GM21423 (cell line): Measurements from ENCODE around the gene WFDC8.

ENCODE experiments used
- ATAC-seq: cut with Tn5 transposase; IDR thresholded peaks from one replicate; pipeline ENCODE4 v1.9.1; 2021; ENCODE audit warnings: mild to moderate bottlenecking, moderate library complexity; ENCODE audit not compliant: unreplicated experiment

The WFDC8 gene

DNA sequence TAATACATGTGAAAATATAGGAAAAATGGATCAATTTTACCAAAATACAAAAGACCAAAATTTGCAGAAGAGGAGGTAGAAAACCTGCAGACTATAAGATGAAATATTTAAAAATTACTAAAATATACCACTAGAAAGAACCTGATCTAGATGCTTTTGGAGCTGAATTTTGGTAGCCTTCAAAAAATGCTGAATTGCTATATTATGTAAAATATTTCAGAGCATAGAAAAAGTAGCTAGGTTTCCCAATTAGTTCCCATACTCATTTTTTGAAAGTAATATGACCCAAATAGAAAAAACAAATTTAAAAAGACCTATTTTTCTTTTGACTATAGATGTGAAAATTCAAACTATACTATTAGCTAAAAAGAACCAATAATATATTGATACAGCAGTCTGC is 28.3 kb downstream of the WFDC8 start:
- no peak for ATAC-seq

GRCh38 chr20:45548410-45548809 is 30.7 kb downstream of the WFDC8 start:
- ATAC-seq = no peak

GRCh38 chr20:45547206-45547770 is 31.8 kb downstream of the WFDC8 start, which contains the start of gene EPPIN:
Gene EPPIN, minus strand, starts transcription at chr20:45547401. Its CDS starts 44 bp downstream, at chr20:45547357.
- ATAC-seq = no peak

DNA sequence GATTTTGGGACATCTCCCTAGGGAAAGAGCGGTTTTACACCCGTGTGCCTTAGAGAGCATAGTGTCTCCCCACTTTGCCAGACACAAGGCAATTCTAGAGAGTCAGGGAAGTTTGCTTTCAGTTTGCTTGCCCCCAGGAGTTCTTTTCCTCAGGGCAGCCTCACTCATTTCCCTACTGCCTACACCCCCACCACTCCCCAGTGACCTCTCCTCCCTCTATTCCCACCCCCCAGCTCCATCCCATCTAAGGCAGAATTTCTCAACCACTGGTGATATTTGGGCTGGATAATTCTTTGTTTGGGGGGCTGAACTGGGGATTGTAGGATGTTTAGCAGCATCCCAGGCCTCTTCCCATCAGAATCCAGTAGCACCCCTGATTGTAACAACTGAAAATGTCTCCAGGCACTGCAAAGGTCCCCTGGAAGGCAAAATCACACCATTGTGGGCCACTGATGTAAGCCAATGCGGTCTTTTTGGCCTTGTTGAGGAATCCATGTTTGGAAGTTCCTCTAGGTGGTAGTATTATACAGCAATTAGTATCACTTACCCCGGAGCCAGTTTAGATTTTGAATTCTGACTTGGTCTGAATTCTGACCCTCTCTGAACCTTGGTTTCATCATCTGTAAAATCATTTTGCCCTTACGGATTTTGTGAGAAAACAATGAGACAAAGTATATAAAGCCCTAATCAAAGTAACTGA is 33.2 kb downstream of the WFDC8 start:
- no peak for ATAC-seq

DNA sequence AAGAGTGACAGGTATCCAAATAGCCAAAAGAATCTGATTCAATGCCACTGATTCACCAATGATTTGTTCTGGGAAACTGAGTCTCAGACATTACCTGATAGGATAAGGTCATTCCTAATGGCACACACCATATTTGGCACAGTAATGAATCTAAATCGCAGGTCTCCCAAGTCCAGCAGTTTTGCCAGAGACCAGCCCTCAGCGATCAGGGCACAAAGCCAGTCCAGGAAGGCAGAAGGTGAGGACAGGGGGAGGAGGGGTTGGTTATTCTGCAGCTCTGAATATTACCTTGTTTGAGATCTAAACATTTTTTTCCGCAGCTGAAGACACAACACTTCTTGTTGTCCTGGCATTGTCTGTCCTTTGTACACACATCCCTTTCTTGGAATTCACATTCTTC is 33.7 kb downstream of the WFDC8 start:
- no peak for ATAC-seq

DNA sequence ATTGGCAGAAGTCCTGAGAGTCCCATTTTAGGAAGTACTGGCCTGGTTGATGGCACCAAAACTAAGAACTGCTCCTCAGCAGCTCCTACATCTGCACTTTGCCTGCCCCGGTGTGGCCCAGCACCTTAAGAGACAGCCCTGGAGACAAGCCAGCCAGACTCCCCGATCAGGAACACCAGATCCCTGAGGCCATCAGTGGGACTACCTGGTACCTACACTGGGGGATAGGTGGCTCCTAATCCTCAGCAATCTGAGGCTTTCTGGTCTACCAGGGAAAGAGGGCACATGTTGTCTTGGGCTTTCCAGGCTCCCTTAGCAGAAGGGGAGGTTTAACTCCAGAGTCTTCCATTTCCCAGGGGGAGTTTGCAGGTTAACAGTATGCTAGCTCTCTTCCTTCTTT is 39.7 kb downstream of the WFDC8 start, which contains the start of gene WFDC6:
WFDC6 (minus strand) TSS at position 101 of the 400 bp plus-strand sequence; CDS start at position 26, 75 bp downstream.
- ATAC-seq = no peak

DNA sequence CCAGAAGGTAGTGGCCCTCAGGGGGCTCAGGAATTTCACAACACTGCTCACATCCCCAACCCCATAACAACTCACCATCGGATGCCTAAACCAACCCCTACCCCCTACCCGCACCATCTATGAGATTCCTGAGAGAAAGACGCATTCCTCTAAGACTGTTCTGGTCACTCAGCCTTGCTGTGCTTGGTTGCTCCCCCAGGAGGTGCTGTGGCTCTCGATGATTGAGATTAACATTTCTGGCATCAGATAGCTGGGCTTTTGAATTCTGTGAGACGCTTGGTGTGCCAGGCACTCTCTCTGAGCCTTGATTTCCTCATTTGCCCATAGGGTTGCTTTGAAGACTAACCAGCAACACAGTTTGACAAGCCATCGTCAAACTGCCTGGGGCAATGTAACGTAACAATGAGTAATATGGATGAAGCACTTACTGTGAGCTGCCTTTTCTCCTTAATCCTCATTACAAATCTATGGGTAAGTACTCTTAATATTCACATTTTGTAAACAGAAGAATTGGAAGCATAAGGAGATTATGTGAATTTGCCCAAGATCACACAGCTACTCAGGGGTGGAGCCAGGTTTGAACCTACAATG is 40.8 kb downstream of the WFDC8 start:
- ATAC-seq = no peak

- ATAC-seq = no peak
These were observed 51.8 kb downstream of the WFDC8 start for GRCh38 chr20:45527294-45527693.

GRCh38 chr20:45523821-45524220 is 55.3 kb downstream of the WFDC8 start:
- no peak for ATAC-seq

- no peak for ATAC-seq
These were observed 60.8 kb downstream of the WFDC8 start for GRCh38 chr20:45518282-45518681.

GRCh38 chr20:45515147-45515913 is 63.8 kb downstream of the WFDC8 start, which contains the start of gene SPINT3:
Gene SPINT3, minus strand, starts transcription at chr20:45515622. Its CDS starts 14 bp downstream, at chr20:45515608.
- ATAC-seq = no peak

GRCh38 chr20:45510242-45510862 is 68.7 kb downstream of the WFDC8 start:
- no peak for ATAC-seq

DNA sequence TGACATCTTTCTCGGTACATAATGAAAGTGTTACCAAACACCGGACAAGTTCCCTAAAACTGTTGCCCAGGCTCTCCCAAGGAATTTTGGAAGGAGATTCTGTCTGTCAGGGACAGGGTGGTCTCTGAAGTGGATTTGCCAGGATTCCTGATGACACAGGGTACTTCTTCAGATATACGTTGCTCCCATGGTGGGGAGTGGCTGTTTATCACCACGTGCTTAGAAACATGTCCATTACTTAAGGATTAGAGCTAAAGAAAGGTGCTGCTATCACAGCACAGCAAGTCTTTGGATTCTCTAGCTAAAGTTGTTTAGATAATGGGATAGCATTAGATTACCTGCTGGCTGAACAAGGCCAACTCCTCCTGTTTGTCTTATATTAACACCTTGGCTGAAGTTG is 70.0 kb downstream of the WFDC8 start:
- ATAC-seq = no peak

DNA sequence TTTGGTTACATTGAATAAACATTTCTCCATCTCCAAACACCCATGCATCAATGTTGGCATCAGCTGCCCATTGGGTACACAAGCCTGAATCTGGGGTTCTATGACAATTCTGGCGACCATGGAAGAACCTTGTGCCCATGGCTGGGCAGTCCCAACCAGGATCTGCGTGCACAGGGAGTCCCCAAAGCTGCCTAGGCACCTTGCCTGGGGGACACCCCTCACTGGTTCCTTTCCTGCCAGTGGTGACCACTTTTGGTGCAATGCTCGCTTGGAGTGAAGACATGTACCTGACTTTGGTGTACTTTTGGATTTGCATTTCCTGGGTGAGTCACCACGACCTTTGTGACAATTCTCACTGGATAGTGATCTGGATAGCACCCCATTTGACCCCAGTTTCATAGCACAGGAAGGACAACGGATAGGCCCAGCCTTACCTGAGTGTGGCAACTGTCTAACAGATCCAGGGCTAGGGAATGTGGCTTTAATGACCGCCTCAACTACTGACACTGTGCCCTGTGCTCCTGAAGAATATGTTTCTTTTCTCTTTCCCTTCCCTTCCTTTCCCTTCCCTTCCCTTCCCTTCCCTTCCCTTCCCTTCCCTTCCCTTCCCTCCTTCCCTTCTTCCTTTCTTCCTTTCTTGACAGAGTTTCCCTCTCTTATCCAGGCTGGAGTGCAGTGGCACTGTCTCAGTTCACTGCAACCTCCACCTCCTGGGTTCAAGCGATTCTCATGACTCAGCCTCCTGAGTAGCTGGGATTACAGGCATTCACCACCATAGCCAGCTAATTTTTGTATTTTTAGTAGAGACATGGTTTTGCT is 70.8 kb downstream of the WFDC8 start:
- no peak for ATAC-seq

GRCh38 chr20:45507011-45507820 is 71.9 kb downstream of the WFDC8 start:
- ATAC-seq = no peak

GRCh38 chr20:45506398-45506797 is 72.7 kb downstream of the WFDC8 start:
- no peak for ATAC-seq

GRCh38 chr20:45503403-45503802 is 75.7 kb downstream of the WFDC8 start:
- no peak for ATAC-seq

DNA sequence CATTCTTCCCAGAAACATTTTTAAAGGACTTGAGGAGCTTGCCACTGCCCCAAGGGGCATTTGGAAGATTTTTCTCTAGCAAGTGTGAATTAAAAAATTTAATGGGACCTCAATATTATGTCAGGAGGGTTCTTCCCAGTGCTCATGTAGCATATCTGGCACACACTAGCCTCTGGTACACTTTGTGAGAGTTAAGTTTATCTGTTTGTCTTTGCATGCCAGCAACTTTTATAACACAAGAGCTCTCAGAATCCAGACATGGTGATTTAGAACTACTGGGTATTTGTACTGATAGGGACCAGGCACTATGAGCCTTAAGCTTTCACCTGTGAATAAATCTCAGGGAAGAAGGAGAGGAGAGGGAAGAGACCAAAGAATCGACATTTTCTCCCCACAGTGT is 76.5 kb downstream of the WFDC8 start:
- no peak for ATAC-seq
